AG09319 (cell line): ENCODE measurements around the gene URM1.

Experiments
- DNase-seq: peaks from one replicate; pipeline ENCODE4 v3.0.0-alpha.2; 2010; ENCODE audit warnings: low read depth; ENCODE audit errors: extremely low read depth
- TF ChIP-seq, protein P1 (sequence below): IDR thresholded peaks from 2 replicates; pipeline ENCODE4 v1.5.1; 2011; ENCODE audit warnings: low read depth, mild to moderate bottlenecking, inconsistent platforms, low read length, moderate library complexity

Gene URM1

DNA sequence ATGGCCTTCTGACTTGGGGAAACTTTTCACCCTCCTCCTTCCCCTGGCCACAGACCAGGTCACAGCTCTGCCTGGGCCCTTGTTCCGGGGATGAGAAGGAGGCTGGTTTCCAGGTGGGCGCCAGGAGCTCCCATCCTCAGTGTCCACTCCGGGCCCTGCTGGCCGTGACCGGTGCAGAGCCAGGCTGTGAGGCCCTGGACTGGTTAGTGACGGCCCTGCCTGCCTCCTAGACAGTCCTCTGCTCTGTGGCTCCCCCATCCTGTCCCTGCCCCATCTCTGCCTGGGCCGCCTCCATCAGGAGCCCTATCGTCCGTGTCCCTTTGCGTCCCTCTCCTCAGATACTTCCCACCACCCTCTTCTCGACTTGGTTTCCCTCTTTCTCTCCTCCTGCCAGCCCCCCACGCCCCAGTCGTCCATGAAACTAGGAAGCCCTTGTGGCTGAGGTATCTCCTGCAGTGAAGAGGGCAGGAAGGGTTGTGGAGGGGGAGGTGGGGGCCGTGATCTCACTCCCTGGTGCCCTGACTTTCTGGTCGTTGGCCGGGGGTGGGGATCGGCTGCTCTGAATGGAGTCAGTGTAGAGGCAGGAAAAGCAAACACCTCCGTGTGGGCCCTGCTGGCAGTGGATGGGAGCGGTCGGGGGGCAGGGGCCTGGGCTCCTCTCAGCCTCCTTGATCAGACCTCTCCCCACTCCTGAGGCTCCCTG, 34.1 kb downstream of the URM1 start:
- DNase-seq, result no peak
- TF ChIP-seq, protein P1, sequence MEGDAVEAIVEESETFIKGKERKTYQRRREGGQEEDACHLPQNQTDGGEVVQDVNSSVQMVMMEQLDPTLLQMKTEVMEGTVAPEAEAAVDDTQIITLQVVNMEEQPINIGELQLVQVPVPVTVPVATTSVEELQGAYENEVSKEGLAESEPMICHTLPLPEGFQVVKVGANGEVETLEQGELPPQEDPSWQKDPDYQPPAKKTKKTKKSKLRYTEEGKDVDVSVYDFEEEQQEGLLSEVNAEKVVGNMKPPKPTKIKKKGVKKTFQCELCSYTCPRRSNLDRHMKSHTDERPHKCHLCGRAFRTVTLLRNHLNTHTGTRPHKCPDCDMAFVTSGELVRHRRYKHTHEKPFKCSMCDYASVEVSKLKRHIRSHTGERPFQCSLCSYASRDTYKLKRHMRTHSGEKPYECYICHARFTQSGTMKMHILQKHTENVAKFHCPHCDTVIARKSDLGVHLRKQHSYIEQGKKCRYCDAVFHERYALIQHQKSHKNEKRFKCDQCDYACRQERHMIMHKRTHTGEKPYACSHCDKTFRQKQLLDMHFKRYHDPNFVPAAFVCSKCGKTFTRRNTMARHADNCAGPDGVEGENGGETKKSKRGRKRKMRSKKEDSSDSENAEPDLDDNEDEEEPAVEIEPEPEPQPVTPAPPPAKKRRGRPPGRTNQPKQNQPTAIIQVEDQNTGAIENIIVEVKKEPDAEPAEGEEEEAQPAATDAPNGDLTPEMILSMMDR, result no peak

DNA sequence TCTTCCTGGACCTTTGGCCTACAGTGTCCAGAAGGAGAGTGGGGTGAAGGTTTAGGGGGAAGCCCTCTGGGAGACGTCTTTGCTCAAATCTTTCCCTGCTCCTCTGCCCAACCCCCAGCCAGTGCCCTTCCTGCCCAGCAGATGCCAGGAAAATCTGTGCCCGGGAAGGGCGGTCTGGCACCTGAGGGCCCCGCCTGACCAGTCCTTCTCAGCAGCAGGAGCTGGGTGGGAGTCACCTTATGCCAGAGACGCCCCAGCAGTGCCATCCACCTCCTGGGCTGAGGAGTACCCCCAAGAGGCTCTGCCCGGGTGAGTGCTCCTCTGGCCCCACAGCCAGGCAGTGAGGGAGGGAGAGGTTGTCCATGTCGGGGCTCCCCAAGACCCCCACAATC, 34.6 kb downstream of the URM1 start:
- TF ChIP-seq, protein P1, result no peak
- no peak for DNase-seq

DNA sequence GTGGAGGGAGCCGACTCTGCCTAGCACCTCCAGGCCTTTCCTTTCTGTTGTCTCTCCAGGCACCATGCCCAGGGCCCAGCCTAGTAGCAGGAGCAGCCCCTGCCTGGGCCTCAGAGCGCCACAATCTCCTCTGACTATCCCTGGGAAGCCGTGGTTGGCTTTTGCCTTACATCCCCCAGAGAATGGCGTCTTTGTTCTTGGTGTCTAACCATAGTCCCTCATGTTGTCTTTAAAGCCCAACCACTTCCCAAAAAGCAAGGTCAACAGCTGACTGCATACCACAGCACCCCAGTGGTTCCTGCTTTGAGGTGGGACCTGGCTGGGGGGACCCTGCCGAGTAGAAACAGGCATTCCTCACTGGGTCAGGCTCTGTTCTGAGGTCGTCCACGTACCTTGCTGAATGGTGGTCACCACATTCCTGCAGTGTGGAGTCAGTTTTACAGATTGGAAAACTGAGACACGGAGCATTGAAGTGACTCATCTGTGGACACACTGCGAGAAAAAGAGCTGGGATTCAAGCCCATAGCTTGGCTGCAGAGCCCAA, 35.7 kb downstream of the URM1 start:
- no peak for DNase-seq
- TF ChIP-seq, protein P1, result no peak

DNA sequence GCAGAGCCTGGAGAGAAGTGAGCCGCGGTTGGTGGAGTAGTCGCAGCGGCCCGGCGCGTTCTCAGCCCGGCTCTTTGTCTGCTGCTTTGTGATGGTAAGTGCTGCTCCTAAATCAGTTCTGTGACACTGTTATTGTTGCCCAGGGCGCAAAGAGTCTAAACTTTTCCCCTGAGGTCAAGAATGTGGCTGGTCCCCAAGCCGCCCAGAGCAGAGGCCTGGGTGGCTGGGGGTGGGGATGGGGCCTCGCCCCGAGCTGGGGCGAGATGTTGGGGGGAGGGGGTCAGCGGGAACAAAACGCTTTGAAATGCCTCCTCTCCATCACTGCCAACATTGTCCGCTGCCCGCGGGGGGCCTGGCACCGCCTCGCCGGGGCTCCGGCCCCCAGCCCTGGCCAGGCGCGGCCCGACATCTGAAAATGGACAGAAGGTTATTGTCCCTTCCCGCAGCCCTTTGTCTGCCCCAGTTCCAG, 37.8 kb downstream of the URM1 start:
- TF ChIP-seq, protein P1, result no peak
- DNase-seq, result no peak

DNA sequence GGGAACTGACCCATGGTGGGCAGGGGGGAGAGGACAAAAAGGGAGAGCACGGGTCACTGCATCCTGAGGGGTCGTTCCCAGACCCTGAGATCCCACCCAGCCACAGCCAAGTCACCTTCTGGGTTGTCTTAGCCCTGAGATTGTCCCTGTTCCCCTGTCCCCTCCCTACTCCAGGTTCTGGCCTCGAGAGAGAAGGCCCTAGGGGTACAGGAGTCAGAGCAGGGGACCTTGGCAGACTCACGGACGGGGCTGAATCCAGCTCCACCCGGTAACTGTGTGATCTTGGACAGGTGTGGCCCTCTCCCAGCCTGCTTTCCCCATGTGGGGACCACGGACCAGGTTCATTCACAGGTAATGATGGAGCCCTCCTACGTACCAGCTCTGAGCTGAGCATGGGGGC, 38.3 kb downstream of the URM1 start:
- TF ChIP-seq, protein P1, result no peak
- no peak for DNase-seq

DNA sequence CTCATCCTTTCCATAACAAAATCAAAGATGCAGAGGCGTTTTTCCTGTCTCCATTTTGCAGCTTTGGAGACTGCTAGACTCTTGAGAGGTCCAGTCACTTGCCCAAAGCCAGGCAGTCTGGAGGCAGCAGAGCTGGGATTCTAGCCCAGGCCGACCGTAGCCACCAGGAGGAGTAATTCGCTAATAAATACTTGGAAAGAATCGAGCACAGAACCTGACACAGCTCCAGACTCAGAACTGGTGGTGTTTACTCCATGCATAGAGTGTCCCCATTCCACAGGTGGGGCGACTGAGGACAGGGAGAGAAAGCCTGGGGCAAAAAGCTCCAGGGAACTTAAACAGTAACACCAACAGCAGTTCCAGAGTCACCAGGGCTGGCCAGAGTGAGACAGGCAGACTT, 38.8 kb downstream of the URM1 start:
- TF ChIP-seq, protein P1, result peak; percentile 15
- DNase-seq, result no peak

DNA sequence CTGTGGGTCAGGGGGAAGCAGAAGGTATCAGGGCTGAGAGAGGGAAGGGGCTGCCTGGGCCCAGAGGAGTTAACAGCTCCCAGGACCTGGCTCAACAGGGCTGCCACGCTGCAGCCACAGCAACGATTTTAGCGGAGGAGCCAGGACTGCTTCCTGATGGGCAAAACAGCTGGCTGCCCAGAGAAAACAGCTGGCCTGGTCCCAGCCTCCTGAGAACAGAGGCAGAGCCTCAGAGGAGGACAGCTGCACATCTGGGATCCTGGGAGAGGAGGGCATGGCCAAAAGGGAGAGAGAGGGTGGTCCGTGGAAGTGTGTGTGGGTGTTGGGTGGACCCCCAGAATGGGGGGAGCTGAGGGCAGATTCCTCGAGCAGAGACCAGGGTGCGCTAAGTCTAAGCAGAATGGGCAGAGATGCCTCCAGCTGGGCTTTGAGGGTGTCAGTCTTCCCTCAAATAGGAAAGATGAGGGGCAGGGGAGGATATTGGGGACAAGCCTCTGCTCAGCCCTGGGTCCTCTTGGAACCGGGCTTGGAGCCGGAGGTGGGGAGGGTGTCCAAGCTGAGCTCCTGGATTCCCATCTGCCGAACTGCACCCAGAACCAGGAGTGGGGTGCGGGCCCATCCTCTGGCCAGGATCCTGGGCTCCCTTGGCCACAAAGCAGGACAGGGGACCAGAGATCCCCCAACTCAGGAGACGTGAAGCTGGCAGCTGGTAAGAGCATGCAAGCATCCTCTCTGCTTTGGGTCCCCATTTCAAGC, 40.4 kb downstream of the URM1 start:
- TF ChIP-seq, protein P1, result no peak
- DNase-seq, result no peak
